Measurements from ENCODE around the gene C9orf78. TPM values are rescaled to one million over a fixed set of nuclear protein-coding genes. Genes with fewer than 3 reads are reported as not detected.

C9orf78 gene
- total RNA-seq, 1 donor from 2014 or later = 46.1 TPM

DNA sequence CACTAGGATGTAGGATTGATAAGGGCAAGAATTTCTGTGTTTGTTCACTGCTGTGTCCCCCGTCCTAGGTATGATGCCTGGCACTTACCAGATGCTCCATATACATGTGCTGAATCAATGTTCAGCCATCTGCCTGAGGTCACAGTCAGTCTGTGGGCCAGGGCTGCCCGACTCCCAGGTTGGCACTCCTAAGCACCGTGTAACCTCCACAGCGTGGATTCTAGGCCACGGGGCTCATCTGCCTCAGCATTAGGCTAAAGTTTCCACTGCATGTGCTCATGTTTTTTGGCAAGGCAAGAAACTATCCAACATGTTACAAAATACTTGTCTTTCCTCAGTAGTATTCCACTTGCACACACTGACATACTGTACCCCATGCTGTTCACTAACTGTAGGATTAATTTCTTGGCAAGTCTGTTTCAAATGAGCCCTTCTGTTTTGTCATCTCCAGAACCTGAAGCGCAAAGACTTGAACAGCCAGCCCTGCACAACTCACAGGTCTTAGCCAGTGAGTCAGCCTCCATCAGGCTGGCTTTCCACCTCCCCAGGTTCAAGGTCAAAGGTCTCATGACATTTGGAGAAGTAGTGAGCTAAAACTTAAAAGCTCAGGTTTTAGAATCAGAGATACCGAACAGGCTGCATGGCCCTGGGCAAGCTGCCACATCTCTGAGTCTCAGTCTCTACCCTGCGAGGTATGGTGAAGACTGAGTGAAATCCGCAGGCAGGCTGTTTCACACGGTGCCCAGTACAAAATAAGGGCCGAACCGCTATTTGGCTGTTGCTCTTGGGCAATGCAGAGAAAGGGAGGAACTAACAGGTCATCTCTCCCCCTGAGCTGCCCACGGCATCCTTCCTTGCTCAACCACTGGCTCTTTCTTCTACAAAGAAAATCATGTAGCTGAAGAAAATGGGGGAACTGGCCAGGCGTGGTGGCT is 18.3 kb downstream of the C9orf78 start:
- no peak for DNase-seq
- no peak overlapping the region for H3K4me3 Mint-ChIP-seq (ENCODE audit: unreplicated experiment)
- no peaks in the 10 kb centered on the region for H3K36me3 Mint-ChIP-seq (ENCODE audit: unreplicated experiment)
- H3K27ac Mint-ChIP-seq (ENCODE audit: unreplicated experiment) = no peak overlapping the region
- no peaks in the 10 kb centered on the region for H3K27me3 Mint-ChIP-seq (ENCODE audit: unreplicated experiment)
- H3K9me3 Mint-ChIP-seq (ENCODE audit: unreplicated experiment) = peaks cover 9% of the 10 kb centered on the region
- TF ChIP-seq, protein P1, sequence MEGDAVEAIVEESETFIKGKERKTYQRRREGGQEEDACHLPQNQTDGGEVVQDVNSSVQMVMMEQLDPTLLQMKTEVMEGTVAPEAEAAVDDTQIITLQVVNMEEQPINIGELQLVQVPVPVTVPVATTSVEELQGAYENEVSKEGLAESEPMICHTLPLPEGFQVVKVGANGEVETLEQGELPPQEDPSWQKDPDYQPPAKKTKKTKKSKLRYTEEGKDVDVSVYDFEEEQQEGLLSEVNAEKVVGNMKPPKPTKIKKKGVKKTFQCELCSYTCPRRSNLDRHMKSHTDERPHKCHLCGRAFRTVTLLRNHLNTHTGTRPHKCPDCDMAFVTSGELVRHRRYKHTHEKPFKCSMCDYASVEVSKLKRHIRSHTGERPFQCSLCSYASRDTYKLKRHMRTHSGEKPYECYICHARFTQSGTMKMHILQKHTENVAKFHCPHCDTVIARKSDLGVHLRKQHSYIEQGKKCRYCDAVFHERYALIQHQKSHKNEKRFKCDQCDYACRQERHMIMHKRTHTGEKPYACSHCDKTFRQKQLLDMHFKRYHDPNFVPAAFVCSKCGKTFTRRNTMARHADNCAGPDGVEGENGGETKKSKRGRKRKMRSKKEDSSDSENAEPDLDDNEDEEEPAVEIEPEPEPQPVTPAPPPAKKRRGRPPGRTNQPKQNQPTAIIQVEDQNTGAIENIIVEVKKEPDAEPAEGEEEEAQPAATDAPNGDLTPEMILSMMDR (IDR thresholded peaks at IDR 0.05; ENCODE audit: partially characterized antibody, unreplicated experiment) = no peak
- H3K4me1 Mint-ChIP-seq (ENCODE audit: low read depth, unreplicated experiment) = peaks cover 17% of the 10 kb centered on the region

DNA sequence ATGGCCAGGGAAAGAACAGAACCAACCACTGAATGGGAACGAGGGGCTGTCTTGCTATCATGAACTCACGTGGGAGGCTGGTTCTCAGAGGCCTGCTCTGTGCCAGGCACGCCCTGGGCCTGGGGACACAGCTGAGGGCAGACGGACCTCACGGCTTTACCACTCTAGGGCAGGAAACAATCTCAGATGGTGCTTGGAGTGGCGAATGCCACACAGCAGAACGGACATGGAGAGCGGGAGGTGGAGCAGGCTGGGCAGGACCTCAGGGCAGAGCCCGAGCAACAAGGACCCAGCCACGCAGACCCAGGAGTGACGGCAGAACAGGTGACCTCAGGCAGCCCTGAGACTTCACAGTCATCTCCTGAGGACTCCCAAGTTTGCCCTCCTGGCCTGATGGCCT is 19.8 kb downstream of the C9orf78 start:
- DNase-seq = no peak
- Mint-ChIP-seq H3K9me3 (ENCODE audit: unreplicated experiment) (peaks cover 9% of the 10 kb centered on the region), H3K27me3 (ENCODE audit: unreplicated experiment) (no peaks in the 10 kb centered on the region), H3K4me3 (ENCODE audit: unreplicated experiment) (no peak overlapping the region), H3K27ac (ENCODE audit: unreplicated experiment) (no peak overlapping the region), H3K4me1 (ENCODE audit: low read depth, unreplicated experiment) (peaks cover 17% of the 10 kb centered on the region), H3K36me3 (ENCODE audit: unreplicated experiment) (no peaks in the 10 kb centered on the region)
- TF ChIP-seq, protein P1 (IDR thresholded peaks at IDR 0.05; ENCODE audit: partially characterized antibody, unreplicated experiment) = no peak

DNA sequence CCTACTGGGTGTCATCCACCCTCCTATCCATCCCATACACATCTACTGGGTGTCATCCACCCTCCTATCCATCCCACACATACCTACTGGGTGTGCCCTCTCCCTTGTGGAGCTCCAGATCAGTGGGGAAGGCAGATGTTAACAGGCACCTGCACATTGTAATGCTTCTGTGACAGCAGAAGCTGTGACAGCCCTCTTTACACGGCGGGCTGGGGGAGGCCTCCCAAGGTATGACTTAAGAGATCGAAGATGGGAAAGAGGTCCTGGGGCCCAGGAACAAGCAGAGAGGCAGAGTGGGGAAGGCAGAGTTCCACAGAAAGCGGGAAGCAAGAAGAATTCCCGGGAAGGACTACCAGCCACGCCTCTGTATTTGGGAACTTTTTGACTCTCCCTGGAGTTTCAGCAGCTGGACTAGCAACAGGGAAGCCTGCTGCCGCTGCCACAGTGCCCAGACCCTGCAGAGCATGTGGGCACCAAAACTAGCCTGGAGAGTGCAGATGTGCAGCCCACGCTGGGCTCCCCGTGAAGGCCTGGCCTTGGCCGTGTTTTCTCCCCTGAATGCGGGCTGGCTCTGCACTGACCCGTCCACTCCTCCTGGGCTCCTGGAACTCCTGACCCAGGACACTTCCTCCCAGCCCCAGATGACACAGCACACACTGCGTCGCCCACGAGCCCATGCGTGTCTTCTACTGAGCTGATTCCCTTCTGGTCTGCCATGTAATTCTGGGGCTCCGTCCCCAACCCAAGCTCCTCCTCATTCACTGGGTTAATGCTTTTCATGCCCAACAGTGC is 20.4 kb downstream of the C9orf78 start:
- no peaks in the 10 kb centered on the region for H3K27me3 Mint-ChIP-seq (ENCODE audit: unreplicated experiment)
- no peak for DNase-seq
- H3K27ac Mint-ChIP-seq (ENCODE audit: unreplicated experiment) = no peak overlapping the region
- no peak overlapping the region for H3K4me3 Mint-ChIP-seq (ENCODE audit: unreplicated experiment)
- H3K4me1 Mint-ChIP-seq (ENCODE audit: low read depth, unreplicated experiment) = peaks cover 19% of the 10 kb centered on the region
- no peaks in the 10 kb centered on the region for H3K36me3 Mint-ChIP-seq (ENCODE audit: unreplicated experiment)
- TF ChIP-seq, protein P1 (IDR thresholded peaks at IDR 0.05; ENCODE audit: partially characterized antibody, unreplicated experiment) = no peak
- peaks cover 9% of the 10 kb centered on the region for H3K9me3 Mint-ChIP-seq (ENCODE audit: unreplicated experiment)

DNA sequence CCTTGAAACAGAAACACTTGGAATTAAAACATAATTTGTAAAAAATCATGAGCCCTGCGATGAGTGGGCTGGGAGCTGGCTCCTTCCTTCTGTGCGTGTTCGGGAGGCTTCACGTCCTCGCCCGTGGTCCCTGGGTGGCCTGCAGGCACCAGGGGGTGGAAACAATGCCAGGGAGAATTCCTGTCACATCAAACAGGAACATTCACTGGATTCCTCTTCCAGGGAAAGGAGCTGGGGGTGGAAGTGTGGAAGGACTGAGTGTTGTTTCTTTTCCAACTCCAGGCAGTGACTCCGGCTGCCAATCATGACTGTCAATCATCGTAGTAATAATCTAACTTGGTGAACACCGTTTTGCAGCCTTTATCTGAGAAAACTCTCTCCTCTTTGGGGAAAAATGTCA is 21.4 kb downstream of the C9orf78 start:
- Mint-ChIP-seq H3K9me3 (ENCODE audit: unreplicated experiment) (peaks cover 9% of the 10 kb centered on the region), H3K27ac (ENCODE audit: unreplicated experiment) (peak overlapping the region; percentile 45), H3K4me3 (ENCODE audit: unreplicated experiment) (peak overlapping the region; percentile 63), H3K36me3 (ENCODE audit: unreplicated experiment) (no peaks in the 10 kb centered on the region), H3K27me3 (ENCODE audit: unreplicated experiment) (no peaks in the 10 kb centered on the region), H3K4me1 (ENCODE audit: low read depth, unreplicated experiment) (peaks cover 28% of the 10 kb centered on the region)
- DNase-seq = no peak
- TF ChIP-seq, protein P1 (IDR thresholded peaks at IDR 0.05; ENCODE audit: partially characterized antibody, unreplicated experiment) = no peak

Data from glutamatergic neuron (in vitro differentiated cells).